HG03521 (cell line): ENCODE data around the gene KCTD5.
A peak's percentile ranks its signal among the peaks of the same experiment; 100 is the strongest.
"Not testable (repeated sequence)": the region's sequence is repeated elsewhere in the genome, so short reads cannot be mapped to it uniquely, and the experiment has no call there.

ENCODE experiments used
- ATAC-seq: cut with Tn5 transposase; IDR thresholded peaks from one replicate; pipeline ENCODE4 v1.9.1; 2021; ENCODE audit warnings: mild to moderate bottlenecking, moderate library complexity; ENCODE audit not compliant: unreplicated experiment

The KCTD5 gene, protein sequence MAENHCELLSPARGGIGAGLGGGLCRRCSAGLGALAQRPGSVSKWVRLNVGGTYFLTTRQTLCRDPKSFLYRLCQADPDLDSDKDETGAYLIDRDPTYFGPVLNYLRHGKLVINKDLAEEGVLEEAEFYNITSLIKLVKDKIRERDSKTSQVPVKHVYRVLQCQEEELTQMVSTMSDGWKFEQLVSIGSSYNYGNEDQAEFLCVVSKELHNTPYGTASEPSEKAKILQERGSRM

GRCh38 chr16:2682209-2683021 lies at the start of gene KCTD5:
Gene KCTD5, plus strand, starts transcription at chr16:2682523. Its CDS starts 26 bp downstream, at chr16:2682549.
- peak; percentile 71 for ATAC-seq

GRCh38 chr16:2639071-2639721 lies 43.1 kb upstream of the KCTD5 start:
- ATAC-seq = not testable (repeated sequence)

DNA sequence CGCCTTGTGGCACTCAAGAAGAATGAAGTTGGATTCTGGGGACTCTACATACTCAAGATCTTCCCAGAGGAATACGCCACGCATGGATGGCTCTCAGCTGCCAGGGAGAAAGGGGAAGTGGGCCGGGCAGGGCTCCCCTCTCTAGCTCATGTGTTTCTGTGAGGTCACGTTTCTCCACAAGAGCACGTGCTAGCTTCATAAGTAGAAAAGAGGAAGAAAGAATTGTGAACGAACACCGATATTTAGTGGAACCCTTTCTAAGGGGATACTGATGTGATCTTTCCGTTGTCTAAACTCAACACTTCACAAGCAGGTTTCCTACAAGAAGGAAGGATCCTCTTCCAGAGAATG lies 42.6 kb upstream of the KCTD5 start:
- not testable (repeated sequence) for ATAC-seq

- not testable (repeated sequence) for ATAC-seq
Observed at GRCh38 chr16:2642561-2642960, 39.8 kb upstream of the KCTD5 start.

- not testable (repeated sequence) for ATAC-seq
Observed at GRCh38 chr16:2644754-2645453, 37.4 kb upstream of the KCTD5 start.

GRCh38 chr16:2651268-2651871 lies 31.0 kb upstream of the KCTD5 start:
- not testable (repeated sequence) for ATAC-seq

DNA sequence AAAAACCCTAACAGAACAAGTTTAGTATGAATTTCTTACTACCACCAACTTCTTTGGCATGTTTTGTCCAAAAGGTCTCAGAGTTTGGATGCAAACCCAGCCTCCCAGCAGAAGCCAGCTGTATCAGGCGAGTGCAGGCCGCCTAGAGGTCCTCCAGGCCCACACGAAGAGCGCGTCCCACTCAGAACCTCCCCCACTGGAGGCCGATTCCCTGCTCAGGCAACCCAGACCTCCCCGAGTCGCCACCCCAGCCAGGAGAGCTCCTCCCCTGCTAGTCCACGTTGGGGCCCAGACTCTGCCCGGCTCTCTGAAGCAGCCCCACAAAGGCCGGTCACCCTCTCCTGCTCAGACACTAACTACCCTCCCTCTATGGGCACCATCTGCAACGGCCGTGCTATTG lies 28.4 kb upstream of the KCTD5 start:
- ATAC-seq = not testable (repeated sequence)

- ATAC-seq = not testable (repeated sequence)
Observed at GRCh38 chr16:2654949-2655348, 27.4 kb upstream of the KCTD5 start.

- no peak for ATAC-seq
Observed at GRCh38 chr16:2656985-2657384, 25.3 kb upstream of the KCTD5 start.

DNA sequence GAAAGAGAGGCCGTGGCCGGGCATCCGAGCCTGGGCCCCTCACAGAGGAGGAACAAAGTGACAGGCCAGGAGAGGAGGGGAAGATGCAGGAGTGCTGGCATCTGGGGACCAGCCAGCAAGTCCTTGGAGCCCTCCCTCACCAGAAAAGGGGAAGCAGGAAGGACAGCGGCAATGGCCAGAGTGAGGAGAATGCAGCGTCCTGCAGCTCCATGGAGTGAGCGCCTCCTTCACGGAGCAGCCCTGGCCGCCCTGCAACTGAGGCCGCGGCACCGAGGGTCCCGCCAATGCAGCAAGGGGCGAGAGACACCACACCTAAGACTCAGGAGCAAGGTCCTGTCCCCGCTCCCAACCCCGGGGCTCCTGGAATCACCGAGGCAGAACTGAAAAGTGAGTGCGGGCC lies 24.5 kb upstream of the KCTD5 start:
- ATAC-seq = not testable (repeated sequence)

DNA sequence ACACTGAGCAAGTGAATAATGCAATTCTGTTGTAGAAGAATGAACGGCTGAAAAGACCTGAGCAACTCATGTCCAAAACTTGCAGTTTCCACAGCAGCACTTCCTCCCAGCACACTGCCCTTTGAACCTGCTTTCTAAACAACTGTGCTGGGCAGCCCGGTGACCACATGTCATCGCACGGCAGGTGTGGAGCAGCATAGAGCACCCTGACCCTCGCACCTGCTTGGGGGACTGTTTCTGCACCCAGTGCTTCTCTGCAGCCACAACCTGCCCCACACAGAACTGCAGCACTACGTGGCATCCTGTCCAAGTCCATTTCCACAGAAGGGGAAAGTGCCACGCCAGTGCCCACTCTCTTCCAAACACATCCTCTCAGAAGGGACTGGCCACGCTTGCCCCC lies 22.8 kb upstream of the KCTD5 start:
- ATAC-seq = not testable (repeated sequence)

- not testable (repeated sequence) for ATAC-seq
Observed at GRCh38 chr16:2660014-2660662, 22.2 kb upstream of the KCTD5 start.

DNA sequence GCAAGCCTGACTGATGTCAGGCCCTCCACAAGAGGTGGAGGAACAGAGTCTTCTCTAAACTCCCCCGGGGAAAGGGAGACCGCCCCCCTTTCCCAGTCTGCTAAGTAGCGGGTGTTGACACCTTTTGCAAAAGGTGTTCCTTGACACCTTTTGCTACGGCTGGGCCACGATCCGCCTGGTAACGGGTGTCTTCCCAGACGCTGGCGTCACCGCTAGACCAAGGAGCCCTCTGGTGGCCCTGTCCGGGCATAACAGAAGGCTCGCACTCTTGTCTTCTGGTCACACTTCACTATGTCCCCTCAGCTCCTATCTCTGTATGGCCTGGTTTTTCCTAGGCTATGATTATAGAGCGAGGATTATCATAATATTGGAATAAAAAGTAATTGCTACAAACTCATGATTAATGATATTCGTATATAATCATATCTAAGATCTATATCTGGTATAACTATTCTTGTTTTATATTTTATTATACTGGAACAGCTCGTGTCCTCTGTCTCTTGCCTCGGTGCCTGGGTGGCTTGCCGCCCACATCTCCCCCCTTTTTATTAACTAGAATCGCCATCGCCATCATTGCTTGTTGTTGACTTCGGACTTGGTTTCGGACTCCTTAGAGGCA lies 21.5 kb upstream of the KCTD5 start:
- ATAC-seq = not testable (repeated sequence)

DNA sequence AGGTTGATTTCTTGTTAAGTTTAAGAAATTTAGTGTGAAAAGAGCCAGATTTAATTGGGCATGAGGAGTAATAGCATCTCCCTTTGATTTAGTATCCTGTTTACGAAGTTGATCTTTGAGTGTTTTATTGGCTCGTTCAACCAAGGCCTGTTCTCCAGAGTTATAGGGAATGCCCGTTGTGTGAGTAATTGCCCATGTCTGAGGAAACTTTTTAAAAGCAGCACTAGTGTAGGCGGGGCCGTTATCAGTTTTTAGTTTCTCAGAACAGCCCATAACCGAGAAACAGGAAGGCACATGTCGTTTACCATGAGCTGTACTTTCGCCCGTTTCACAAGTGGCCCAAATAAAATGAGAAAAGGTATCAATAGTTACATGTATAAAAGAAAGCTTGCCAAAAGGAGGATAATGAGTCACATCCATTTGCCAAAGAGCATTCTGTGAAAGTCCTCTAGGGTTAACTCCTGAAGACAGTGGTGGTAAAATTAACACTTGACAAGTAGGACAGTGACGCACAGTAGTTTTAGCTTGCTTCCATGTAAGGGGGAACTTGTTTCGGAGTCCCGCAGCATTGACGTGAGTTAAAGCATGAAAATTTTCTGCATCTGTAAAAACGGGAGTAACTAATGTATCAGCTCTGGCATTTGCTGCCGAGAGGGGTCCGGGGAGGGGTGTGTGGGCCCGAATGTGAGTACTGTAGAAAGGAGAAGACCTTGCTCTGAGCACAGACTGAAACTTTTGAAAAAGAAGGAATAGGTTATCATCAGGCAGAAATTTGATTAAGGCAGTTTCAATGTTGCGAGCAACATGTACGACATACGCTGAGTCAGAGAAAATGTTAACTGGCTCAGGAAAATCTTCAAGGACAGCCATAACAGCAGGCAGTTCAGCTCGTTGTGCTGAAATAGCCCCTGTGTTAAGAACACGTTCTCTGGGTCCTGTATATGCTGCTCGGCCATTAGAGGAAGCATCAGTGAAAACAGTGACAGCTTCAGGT lies 18.5 kb upstream of the KCTD5 start:
- ATAC-seq = no peak

- ATAC-seq = no peak
Observed at GRCh38 chr16:2664574-2664982, 17.7 kb upstream of the KCTD5 start.

DNA sequence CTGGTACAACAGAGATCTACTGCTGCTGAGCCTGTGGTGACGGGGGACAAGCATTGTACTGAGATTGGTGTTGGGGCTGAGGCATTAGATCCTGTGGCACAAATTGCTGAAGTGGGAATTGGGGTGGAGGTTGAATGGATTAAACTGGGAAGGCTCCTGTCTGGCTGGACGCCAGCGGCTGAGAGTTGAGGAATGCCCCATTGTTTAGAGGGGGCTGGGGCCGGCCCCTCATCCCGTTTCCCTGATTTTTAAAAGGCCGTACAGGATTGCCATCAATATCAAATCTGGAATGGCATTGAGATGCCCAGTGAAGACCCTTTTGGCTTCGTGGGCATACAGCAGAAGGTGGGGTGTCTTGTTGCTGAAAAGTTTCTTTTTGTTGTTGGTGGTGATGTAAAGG lies 15.7 kb upstream of the KCTD5 start:
- ATAC-seq = not testable (repeated sequence)

- ATAC-seq = not testable (repeated sequence)
Observed at GRCh38 chr16:2669587-2669986, 12.7 kb upstream of the KCTD5 start.

GRCh38 chr16:2670017-2670416 lies 12.3 kb upstream of the KCTD5 start:
- ATAC-seq = not testable (repeated sequence)

DNA sequence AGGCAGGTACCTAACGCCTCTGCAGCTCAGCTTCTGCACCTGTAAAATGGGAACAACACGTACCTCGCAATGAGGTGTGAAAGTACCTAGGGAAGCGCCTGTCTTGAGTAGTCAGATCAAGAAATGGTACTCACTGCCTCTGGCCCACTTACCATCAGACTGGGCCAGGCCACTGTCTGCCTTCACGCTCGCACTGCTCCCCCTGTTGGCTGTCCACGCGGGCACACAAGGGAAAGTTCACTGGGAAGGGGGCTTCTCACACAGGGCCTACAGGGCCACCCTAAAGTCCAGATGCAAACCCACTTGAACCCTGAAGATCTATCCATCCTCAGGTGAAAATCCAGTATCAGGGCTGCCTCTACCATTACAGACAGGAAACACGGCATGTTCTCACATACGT lies 11.1 kb upstream of the KCTD5 start:
- ATAC-seq = not testable (repeated sequence)
